GM21423 (cell line): Measurements from ENCODE around the gene SHH.

Experiments used
- ATAC-seq: cut with Tn5 transposase; IDR thresholded peaks from one replicate; pipeline ENCODE4 v1.9.1; 2021; ENCODE audit warnings: mild to moderate bottlenecking, moderate library complexity; ENCODE audit not compliant: unreplicated experiment

Gene SHH

GRCh38 chr7:155807789-155808548 lies 4.3 kb downstream of the SHH start:
- ATAC-seq, result no peak

- ATAC-seq, result no peak
Measured at GRCh38 chr7:155807065-155807671, 5.1 kb downstream of the SHH start.

GRCh38 chr7:155806096-155806871 lies 6.0 kb downstream of the SHH start:
- ATAC-seq, result no peak

- no peak for ATAC-seq
Measured at GRCh38 chr7:155805826-155806095, 6.5 kb downstream of the SHH start.

GRCh38 chr7:155804897-155805825 lies 7.1 kb downstream of the SHH start:
- ATAC-seq, result no peak

- ATAC-seq, result no peak
Measured at GRCh38 chr7:155804431-155804831, 7.8 kb downstream of the SHH start.

GRCh38 chr7:155803418-155804376 lies 8.6 kb downstream of the SHH start:
- ATAC-seq, result no peak

GRCh38 chr7:155802906-155803417 lies 9.3 kb downstream of the SHH start:
- no peak for ATAC-seq

- ATAC-seq, result no peak
Measured at GRCh38 chr7:155802291-155802690, 10.0 kb downstream of the SHH start.

GRCh38 chr7:155800741-155801267 lies 11.5 kb downstream of the SHH start:
- ATAC-seq, result no peak

- no peak for ATAC-seq
Measured at GRCh38 chr7:155800301-155800700, 12.0 kb downstream of the SHH start.

- ATAC-seq, result no peak
Measured at GRCh38 chr7:155799514-155799913, 12.7 kb downstream of the SHH start.

GRCh38 chr7:155798673-155799439 lies 13.4 kb downstream of the SHH start:
- no peak for ATAC-seq

GRCh38 chr7:155797262-155798250 lies 14.7 kb downstream of the SHH start:
- no peak for ATAC-seq

GRCh38 chr7:155796381-155797261 lies 15.6 kb downstream of the SHH start:
- ATAC-seq, result peak; percentile 68

GRCh38 chr7:155795951-155796350 lies 16.3 kb downstream of the SHH start:
- no peak for ATAC-seq

GRCh38 chr7:155795401-155795800 lies 16.9 kb downstream of the SHH start:
- no peak for ATAC-seq
